NOMO-1 treated with dmso at 0.1 percent for 144 hours (cell line): ENCODE results near the gene BMPR1A.
"Not testable (repeated sequence)": the region's sequence is repeated elsewhere in the genome, so short reads cannot be mapped to it uniquely, and the experiment has no call there.

Experiments
- DNase-seq: peaks from one replicate; lab custom pipeline; 2025; ENCODE audit not compliant: unreplicated experiment; lab: John Stamatoyannopoulos, UW

The BMPR1A gene

DNA sequence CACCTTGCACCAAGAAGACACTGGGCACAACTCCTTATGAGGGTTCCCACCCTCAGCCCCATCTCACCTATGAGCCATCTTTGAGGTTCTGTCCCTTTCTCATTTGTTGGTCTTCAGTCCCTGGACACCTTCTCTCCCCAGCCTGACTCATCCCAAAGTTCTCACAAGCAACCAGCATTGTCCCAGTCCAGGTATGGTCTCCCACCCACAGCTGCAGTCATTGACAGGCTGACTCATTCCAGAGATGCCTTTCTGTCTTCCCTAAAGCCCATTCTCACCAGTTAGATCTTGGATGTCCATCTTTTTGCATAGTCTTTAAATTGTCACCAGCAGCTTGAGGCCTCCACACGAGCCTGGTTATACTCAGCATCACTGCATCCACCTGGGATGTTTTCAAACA, 26.7 kb upstream of the BMPR1A start:
- DNase-seq: no peak

DNA sequence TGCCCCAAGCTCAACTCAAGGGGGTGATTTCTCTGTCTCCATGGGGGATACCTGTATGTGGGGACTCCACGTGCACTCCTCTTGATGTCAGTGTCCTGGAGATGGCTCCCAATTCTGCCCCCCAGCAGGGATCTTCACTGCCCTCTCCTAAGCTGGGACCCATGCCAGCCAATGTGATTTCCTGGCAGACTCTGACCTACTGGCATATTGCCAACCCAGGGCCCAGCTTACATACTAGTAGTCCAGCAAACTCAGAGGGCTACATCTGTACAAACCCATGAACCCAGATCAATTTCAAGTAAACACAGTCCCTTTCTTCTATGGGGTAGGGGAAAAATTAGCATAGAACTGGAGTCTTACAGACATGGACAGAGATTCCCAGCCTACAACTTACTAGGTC, 26.2 kb upstream of the BMPR1A start:
- no peak for DNase-seq

DNA sequence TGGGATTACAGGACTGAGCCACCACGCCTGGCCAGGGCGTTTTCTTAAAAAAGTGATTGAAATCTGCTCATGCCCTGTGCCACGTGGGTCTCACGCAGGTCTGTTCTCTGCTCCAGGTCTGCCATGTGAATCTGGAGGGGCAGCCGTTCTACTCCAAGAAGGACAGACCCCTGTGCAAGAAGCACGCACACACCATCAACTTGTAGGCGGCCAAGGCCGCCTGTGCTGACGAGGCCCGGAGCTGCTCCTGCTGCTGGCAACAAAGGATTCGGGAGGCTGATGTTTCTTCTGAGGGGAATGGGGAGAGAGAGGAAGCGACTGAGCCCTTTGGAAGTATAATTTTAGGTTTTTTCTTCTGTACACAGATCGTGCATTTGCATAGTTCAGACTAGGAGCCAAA, 23.6 kb upstream of the BMPR1A start:
- no peak for DNase-seq

DNA sequence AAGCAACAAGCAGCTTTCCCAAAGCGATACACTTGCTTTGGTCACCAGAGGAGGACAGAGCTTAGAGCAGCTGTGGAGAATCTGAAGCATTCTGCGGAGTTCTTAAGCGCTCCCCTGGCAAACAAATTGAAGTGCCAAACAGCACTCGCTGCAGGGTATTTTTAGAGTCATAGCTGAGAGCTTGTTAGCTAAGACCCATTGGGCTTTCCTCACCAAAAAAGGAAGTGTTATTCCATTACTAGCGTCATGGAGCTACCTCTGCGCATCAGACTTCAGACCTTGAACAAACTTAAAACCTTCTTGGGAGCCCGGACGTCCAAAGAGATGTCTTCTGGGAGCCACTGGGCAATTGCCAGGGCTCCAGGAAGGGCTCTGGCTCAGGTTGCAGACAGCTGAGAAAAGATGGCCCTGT, 23.2 kb upstream of the BMPR1A start:
- no peak for DNase-seq

DNA sequence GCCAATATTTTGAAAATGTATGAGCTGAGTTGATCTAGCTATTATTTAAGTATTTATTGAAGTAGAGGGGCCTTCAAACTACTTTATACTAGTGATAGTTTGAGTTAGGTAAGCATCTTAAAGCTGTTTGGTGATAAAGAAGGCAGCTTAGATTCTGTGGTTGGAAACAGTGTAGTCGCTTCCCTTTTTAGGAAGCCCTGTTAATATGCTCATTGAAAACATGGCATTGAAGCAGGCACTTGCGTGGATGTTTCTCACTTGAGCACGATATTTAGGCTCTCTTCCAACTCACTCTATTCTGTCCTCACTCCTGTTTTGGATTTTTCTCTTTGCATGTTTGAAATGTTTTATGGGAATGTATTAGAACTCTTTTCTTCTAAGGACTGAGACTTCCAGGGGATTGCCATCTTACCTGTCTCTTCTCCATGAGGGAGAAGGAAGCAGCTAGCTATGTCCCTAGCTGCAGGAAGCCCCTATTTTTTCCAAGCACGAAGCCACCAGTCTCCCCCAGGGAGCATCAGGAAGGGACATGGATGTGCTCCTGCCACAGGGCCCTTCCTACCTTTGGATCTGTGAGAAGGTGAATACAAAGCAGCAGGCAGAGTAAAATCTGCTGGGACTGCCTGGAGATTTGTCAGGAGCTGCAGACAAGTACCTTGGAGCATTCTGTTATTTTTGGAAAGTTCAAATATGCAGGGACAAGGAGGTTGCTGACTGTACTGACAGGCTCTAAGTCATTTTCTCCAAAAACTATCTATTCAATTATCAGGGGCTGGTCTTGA, 22.0 kb upstream of the BMPR1A start:
- no peak for DNase-seq

DNA sequence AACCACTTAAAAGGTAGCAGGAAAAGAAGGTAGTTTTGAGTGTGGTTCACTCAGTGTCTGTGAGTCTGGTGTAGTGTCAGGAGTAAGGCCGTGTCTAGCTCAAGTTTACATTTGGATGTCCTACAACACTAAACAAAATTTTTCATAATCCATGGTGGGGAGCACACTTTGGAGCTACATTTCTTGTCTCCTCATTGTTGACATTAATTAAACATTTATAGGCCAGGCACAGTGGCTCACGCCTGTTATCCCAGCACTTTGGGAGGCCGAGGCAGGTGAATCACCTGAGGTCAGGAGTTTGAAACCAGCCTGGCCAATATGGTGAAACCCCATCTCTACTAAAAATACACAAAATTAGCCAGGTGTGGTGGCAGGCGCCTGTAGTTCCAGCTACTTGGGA, 21.1 kb upstream of the BMPR1A start:
- DNase-seq: not testable (repeated sequence)

DNA sequence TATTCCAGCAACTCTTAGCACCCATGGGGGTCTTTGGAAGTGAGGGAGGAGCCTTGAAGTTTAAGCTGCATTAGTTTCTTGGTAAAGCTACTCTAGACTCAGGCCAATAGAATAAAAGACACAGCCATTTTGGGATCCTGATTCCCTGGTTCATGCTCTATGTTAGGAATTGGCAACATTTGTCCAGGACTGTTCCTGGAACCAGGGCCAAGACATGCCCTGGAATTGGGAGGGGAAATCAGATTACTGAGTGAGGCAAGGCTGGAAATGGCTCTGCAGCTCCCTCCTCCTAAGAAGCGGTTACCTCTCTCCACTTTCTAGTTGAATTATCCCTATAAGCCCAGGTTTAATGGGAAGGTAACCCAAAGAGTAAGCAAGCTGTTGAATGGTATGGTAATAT, 14.2 kb upstream of the BMPR1A start:
- DNase-seq: no peak

DNA sequence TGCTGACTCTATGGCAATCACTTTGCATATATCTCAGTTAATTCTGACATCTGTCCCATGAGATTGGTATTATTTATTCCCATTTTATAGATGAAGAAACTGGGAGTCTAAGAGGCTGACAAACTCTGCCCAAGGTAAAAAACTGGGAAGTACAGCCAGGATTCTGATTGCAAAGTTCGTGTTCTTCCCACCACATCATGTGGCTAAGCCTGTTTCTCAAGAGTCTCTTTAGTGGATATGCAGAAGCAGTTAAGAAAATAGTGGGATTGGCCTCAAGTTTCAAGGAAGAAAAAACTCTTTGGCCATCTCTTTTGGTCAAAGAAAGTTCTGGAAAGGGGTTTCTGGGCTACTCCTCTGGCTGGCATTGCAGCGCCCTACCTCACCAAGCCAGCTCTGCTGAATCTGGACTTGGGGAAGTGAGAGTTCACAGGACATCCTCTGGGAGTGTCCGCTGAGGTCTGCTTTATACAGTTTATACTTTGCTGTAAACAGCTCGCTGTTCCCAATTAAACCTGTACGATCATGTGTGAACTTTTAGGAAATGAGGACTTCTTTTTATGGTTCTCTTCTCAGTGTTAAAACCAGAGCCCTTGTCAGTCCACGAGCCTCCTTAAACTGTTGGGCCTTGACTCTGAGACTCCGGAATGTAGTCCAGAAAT, 12.2 kb upstream of the BMPR1A start:
- no peak for DNase-seq

DNA sequence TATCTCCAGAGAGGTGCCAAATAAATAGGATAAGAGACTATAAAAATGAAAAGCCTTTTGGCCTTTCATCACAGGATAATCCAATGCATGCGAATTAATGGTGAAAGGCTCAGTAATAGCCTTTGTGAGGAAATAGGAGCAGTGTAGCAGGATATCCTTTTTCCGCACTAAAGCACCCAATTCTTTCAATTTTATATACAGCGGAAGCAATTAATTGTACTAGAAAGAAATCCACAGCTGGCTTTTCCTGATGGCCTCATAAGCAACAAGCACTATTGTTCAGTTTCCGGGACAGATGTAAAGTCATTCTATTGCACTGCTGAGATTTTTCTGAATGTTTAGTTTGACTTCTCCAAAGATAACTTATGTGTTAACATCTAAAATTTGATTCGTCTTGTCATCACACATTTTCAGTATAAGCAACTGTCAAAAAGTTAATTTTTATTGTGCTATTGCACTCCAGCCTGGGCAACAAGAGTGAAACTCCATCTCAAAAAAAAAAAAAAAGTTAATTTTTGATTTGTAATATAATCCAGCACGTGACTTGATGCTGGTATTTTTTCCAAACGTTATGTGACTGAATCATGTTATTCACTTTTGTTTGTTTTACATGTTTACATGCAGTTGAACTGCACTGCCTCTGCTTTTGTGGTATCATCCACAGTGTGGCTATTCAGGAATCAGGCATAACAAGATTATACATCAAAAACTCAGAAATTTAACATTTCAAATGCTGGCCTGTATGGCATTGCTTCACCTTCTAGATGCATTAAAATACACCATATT, 8.4 kb upstream of the BMPR1A start:
- DNase-seq: no peak

DNA sequence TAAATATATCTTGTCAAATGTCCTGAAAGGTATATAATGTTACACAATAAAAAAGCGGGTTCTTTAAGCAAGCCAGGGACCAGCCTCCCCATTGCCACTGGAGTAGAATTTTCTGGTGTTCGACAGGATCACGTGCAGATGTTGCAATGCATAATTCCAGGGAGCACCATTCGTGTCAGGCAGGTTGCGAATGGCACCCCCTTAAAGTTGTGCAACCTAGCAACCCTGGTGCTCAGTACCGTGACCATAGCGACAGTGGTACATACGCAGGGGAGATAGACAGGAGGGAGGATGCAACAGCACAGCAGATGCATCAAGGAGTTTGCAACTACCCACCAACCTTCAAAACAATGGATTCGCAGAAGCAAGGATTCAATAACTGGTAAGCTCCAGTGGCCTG, 6.6 kb upstream of the BMPR1A start:
- no peak for DNase-seq

DNA sequence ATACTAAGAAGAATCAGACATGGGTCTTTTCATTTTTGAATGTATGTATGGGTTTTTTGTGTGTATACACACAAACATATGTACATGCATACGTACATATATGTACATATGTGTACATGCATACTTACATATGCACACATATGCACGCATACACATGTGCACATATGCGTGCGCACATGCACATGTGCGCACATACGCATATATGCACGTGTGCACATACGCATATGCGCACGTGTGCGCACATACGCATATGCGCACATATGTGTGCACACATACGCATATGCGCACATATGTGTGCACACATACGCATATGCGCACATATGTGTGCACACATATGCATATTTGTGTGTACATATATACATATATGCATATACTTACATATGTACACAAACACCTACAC, 4.9 kb upstream of the BMPR1A start:
- no peak for DNase-seq

DNA sequence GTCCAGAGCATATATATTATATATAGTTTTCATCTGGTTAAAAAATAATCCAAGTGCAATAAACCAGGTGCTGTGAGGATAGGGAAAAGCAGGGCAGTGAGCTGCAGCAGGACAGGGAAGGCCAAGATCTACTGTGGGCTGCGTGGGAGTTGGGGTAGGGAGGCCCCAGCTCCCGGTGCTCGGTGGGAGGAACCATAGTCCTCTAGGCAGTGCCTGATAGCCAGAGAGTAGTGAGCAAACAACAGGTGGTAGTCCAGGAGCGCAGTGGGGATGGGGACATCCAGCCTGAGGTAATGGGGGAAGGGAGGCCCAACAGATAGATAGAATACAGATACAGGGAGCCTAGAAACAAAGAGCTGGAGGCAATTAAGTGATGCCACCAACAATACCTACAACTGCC, 4.1 kb upstream of the BMPR1A start:
- DNase-seq: no peak

DNA sequence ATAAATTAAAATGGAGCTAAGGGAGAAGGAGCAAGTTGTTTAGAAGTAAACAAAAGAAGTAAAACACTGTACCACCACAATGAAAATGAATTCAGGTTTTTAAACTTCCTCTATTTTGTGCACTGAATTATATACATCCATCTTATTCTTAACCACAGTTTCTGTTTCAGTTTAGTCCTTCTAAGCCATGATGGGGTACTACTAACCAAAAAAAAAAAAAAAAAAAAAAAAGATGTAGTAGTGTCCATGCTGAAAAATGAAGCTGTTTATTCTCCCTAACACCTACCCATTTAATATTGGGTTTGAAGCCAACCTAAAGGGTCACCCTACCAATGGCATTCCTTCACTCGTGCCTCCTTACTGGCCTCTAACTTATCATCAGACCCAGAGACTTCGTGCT, 3.4 kb upstream of the BMPR1A start:
- DNase-seq: no peak

DNA sequence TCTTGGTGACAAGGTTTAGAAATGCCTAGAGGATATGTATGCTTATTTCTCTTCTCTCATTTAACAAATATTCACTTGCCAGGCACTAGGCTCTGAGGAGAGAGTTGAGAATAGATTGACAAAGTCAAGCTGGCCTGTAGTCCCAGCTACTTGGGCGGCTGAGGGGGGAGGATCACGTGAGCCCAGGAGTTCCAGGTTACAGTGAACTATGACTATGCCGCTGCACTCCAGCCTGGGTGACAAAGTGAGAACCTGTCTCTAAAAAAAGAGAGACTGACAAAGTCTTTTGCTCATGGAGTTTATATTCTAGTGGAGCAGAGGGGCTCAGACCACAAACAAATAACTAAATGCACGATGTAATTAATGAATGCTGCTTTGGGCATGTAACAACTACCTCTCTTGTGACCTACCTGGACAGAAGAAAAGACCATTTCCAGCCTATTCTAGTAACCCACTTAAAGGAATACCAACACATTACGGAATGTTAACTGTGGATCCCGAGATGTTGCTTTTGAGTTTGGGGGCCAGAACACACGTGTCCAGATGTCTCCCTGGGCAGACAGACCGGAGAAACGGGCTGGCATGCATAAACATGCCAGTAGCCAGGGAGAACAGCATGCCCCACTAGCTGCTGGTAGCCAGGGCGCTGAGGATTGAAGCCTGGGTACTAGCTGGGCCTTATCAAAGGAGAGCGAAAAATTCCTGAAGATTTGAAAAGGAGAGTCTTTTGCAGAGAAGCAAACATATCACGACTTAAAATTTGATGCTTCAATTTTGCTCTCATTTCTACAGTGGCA, 2.6 kb upstream of the BMPR1A start:
- no peak for DNase-seq

DNA sequence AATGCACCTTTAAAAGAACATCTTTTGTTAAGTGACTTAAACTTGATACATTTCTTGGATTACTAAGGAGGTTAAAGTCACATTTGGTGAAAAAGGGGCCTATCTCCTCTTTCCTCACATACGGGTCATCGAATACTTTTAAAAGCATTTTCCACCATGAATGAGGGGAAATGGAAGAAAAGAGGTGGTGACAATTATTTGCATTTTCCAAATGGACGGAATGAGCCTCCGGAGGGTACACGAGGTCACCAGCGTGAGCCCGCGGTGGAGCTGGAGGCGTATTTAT, 1.0 kb upstream of the BMPR1A start:
- peak; percentile 22 for DNase-seq

DNA sequence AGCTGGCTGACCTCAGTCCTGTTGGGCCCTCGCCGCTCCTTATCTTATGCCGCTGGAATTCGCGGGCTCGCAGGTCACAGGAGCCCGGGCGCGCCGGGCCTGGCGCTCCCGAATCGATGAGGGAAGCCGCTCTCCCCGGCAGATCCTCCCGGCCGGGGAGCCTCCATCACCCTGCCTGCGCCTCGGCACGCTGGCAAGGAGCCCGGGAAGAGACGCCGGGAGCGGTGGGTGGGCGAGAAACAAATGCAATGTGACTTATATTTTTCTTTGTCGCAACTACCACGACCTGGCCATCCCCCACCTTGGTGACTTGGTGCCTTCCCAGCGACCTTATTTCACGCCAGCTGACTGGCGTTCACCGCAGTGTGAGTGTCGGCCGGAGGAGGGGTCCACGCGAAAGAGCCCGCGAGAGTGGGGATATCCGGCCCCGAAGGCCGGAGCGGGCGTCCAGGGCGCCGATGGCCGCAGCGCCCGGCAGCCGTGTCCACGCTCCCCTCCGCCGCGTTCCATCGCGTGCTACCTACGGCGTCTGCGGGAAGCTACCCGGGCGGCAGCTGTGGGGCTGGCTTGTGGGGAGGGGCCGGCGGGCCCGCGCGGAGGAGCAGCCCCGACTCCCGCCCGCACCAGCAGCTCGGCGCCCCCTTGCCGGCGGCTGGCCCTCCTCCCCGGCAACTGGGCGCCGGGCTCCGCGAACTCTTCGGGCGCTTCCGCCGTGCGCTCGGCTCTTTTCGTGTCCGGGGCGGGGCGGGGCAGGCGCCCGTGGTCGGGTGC, 494 bp upstream of the BMPR1A start:
- DNase-seq: peak; percentile 80

DNA sequence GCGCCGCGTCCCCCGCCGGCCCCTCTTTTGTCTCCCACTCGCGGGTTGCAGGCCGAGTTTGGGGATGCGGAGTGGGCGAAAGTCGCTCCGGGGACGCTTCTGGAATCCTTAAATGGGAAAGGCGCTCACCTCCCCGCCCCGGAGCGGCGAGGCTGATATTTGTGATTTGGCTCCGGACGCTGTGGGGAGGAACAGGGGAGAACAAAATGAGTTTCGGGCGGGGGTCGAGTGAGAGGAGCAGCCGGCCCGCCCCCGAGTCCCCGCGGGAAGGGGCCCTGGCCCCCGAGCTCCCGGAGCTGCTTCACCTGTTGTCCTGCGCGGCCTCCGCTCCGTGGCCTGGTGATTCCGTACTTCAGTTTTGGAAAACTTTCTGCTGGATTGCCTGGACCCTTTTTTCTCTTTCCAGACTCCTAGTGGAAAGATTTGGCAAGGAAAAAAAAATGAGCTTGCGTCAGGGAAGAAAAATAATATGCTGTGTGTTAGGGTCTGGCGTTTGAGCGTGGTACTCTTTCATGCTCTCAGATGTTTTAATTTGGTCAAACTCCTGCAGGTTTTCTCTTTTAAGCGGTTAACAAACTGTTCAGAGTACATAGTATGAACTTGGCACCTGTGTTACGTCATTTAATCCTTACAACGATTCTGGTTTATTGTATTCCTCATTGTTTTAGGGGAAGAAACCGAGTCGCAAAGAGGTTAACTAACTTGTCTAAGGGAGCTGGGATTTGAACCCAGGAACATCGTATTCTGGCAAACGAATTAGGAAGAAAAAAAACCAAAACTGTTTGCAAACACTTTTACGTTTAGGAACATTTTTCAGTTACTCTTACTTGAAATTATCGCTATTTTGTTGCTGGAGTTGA, 924 bp downstream of the BMPR1A start:
- no peak for DNase-seq

DNA sequence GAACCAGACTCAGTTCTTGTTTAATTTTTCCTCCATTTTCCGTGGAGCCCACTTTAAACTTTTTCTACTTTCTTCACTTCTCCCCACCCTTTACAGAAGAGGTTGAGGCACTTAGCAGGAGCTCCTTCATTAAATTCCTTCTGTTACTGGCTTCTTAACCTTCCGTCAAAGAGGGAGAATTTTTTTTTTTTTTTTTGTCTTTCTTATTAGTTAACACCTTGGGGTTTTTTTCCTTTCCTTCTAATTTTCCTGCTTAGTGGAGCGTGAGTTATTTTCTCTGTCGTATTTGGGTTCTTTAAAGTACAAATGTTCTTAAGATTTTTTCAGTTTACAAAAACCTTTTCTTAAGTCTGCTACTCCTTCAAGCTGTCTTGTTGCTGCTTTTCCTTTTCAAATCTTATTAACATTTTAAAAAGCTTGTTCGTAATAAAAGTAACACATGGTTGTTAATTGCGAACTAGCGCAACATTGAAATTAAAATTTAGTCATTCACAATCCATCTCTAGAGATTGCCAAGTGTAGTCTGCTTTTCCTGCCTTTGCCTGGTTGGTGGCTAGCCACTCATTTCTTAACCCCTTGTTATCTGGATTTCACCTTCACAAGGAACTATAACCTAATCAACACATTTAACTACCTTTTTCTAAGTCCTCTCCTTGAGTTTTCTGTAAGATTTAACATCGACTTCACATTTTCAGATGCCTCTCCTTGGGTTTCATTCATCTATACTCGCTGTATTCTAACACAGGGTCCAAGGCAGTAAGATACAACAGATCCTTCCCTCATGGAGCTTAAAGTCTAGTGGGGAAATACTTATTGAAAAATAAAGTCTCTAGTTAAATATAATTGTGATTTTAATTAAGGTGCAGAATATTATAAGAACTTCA, 2.0 kb downstream of the BMPR1A start:
- no peak for DNase-seq
